Fibroblast of mammary gland (primary cell): Measurements from ENCODE around the gene NEMF.
"Not testable (repeated sequence)": the region's sequence is repeated elsewhere in the genome, so short reads cannot be mapped to it uniquely, and the experiment has no call there.

Experiments
- DNase-seq: peaks from one replicate; pipeline ENCODE4 v3.0.0-alpha.2; 2010; ENCODE audit warnings: low read depth
- H3K4me3 ChIP-seq: 2 replicates; pipeline ENCODE4 v1.5.1; 2011; ENCODE audit warnings: low read depth, mild to moderate bottlenecking, low read length, moderate library complexity; ENCODE audit not compliant: control insufficient read depth
- CTCF ChIP-seq: conservative IDR thresholded peaks from 2 replicates; pipeline ENCODE4 v1.5.1; 2011; ENCODE audit warnings: low read depth, low read length, inconsistent platforms; ENCODE audit not compliant: control insufficient read depth, insufficient read depth

The NEMF gene

GRCh38 chr14:49895480-49895879, 42.9 kb upstream of the NEMF start:
- H3K4me3 ChIP-seq: peak overlapping the region; percentile 93
- peak; percentile 43 for DNase-seq
- TF ChIP-seq CTCF: no peak

DNA sequence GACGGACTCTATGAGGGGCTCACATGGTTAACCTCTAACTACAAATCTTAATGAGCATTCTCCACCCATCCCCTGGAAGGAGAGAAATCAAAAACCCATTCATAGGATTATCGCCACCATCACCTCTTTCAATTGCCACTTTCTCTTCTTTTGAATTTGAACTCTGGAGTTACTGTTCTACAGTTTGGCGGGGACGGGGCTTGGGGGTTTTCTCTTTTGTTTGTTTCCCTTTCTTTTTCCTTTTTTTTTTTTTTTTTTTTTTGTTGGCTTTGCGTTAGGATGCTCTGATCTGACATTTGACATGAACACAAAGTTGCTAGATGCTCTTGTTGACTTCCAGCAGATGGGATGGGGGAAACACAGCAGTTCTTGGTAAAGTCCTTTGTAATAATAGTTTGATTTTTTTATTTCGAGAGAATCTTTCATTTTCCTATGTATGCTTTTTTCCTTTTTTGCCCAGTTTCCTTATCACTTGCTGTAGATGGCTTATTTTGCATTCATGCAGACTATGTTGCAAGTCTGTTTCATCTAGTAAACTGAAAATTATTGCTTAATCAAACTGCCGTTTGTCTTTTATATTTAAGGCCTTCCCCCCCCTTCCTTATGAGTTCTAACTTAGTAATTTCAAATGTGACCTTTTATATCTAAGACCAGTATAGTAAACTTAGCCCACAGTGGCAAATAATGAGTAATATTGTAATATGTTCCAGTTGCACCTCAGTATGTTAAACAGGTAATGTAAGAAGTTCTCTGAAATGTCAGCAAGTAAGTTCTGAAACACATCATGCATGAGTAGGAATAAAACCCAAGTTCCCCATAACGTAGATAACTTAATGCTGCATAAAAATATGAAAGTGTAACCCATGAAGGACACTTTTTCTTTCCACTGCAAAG, 41.9 kb upstream of the NEMF start:
- peak overlapping the region; percentile 93 for H3K4me3 ChIP-seq
- DNase-seq: not testable (repeated sequence)

GRCh38 chr14:49893309-49894213, 41.0 kb upstream of the NEMF start:
- TF ChIP-seq CTCF: no peak
- H3K4me3 ChIP-seq: peak overlapping the region; percentile 93
- no peak for DNase-seq

DNA sequence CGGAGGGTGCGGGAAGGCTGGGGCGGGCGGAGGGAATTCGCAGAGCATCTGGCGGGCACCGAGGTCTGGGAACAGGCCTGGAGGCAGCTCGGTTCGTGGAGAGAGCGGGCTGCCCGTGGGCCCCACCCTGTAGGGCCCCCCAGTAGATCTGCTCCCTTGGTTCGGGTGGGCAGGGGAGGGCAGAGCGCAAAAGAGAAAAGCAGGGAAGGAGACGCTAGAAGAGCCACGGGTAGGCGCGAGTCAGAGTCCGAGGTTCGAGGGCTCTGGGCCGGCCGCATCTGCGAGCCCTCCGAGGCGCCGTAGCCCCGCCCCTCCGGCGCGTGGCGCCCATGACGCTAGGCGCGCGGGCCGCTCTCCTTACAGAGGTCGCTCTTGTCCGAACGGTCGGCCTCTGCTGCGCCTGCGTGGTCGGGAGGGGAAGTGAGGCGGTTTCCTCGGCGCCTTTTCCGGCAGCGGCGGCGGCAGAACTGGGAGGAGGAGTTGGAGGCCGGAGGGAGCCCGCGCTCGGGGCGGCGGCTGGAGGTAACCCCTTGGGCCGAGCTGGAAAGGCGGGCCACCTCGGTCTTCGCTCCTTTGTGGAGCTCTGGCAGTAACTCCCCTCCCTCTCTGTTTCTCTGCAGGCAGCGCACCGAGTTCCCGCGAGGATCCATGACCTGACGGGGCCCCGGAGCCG, 40.2 kb upstream of the NEMF start, which contains the start of gene ARF6:
Gene ARF6, plus strand, starts transcription at position 447 of the 673 bp plus-strand sequence. CDS start 655 bp downstream, outside the sequence.
- peak within 1 kb of the TSS; percentile 93 for H3K4me3 ChIP-seq
- TF ChIP-seq CTCF: no peak
- peak; percentile 95 for DNase-seq

GRCh38 chr14:49892301-49892635, 39.7 kb upstream of the NEMF start:
- peak overlapping the region; percentile 93 for H3K4me3 ChIP-seq
- peak; percentile 90 for DNase-seq
- TF ChIP-seq CTCF: no peak

GRCh38 chr14:49888293-49888692, 35.7 kb upstream of the NEMF start:
- TF ChIP-seq CTCF: no peak
- H3K4me3 ChIP-seq: no peak overlapping the region
- no peak for DNase-seq
